GM12801 (cell line): ENCODE measurements around the gene ABCC8.

ENCODE experiments used
- CTCF ChIP-seq: IDR thresholded peaks from one replicate; pipeline ENCODE4 v1.5.1; 2011; ENCODE audit warnings: control low read depth; ENCODE audit not compliant: insufficient read length; ENCODE audit errors: extremely low read depth

Gene ABCC8

GRCh38 chr11:17505146-17505545 is 28.5 kb upstream of the ABCC8 start:
- no peak for TF ChIP-seq CTCF

- no peak for TF ChIP-seq CTCF
These were observed 27.9 kb upstream of the ABCC8 start for GRCh38 chr11:17504330-17505107.

- TF ChIP-seq CTCF: no peak
These were observed 26.0 kb upstream of the ABCC8 start for GRCh38 chr11:17502630-17503029.

GRCh38 chr11:17500673-17501072 is 24.0 kb upstream of the ABCC8 start:
- no peak for TF ChIP-seq CTCF

- TF ChIP-seq CTCF: no peak
These were observed 21.8 kb upstream of the ABCC8 start for GRCh38 chr11:17498475-17498874.

GRCh38 chr11:17498058-17498457 is 21.4 kb upstream of the ABCC8 start:
- no peak for TF ChIP-seq CTCF

- TF ChIP-seq CTCF: no peak
These were observed 19.8 kb upstream of the ABCC8 start for GRCh38 chr11:17496406-17496805.

GRCh38 chr11:17494019-17494418 is 17.4 kb upstream of the ABCC8 start:
- TF ChIP-seq CTCF: no peak
